BJ (cell line): ENCODE data around the gene DCAF12. TPM values are rescaled to one million over a fixed set of nuclear protein-coding genes. Genes with fewer than 3 reads are reported as not detected.
"Not testable (repeated sequence)": the region's sequence is repeated elsewhere in the genome, so short reads cannot be mapped to it uniquely, and the experiment has no call there.

Experiments used
- CTCF ChIA-PET: fragments of 350-600 bp; formaldehyde crosslinking; extraction: SDS; loops from one replicate; lab custom pipeline; 2021; ENCODE audit warnings: antibody characterized with exemption, inconsistent platforms; lab: Yijun Ruan, JAX
- POLR2A ChIA-PET: fragments of 300-600 bp; sonication (Branson Sonifier 250); formaldehyde crosslinking; extraction: SDS; loops from one replicate; lab custom pipeline; 2021; ENCODE audit warnings: antibody characterized with exemption; lab: Charles Lee
- DNase-seq: peaks from one replicate; pipeline ENCODE4 v3.0.0-alpha.2; 2011; ENCODE audit warnings: low read depth
- H3K27me3 ChIP-seq: 2 replicates; pipeline ENCODE4 v1.6.0; 2011; ENCODE audit warnings: low read length; ENCODE audit not compliant: control insufficient read depth, insufficient read depth
- H3K36me3 ChIP-seq: 2 replicates; pipeline ENCODE4 v1.5.1; 2011; ENCODE audit warnings: low read length; ENCODE audit not compliant: control insufficient read depth, insufficient read depth
- H3K4me3 ChIP-seq: 2 replicates; pipeline ENCODE4 v1.5.1; 2011; ENCODE audit warnings: low read depth, mild to moderate bottlenecking, control low read depth, low read length
- polyA plus RNA-seq: library from polyadenylated mRNA; depleted of rRNA; stranded (reverse); fragments of >200 nt; gene quantifications from 2 replicates; pipeline ENCODE4 v1.2.3, GENCODE V29; 2011
- TF ChIP-seq, protein P1 (sequence below): IDR thresholded peaks from 2 replicates; pipeline ENCODE4 v1.5.1; 2011; ENCODE audit warnings: low read depth, mild to moderate bottlenecking, control low read depth, inconsistent platforms, low read length, moderate library complexity; ENCODE audit not compliant: insufficient read depth

The DCAF12 gene
- polyA plus RNA-seq, 1 experiment, result 37.0 TPM

DNA sequence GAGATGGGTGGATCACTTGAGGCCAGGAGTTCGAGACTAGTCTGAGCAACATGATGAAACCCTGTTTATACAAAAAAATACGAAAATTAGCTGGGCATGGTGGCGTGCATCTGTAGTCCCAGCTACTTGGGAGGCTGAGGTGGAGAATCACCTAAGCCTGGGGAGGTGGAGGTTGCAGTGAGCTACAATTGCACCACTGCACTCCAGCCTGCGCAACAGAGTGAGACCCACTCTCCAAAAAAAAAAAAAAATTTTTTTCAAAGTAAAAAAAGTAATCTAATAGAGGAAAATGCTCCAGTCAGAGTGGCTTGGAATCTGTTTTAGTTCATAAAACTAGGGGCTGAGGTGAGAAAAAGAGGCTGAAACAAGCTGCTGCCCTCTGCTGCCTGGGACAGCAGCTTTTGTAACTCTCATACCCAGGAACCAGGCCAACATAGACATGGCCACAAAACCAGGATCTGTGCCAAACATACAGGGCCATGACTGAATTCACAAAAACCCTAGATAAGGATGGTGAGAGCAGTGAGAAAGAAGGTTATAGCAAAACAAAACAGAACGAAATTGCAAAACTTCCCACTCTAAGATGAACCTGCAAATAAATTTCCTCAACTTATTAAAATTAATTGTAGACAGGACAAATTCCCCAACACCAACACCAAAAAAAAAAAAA lies 13.1 kb upstream of the DCAF12 start:
- Histone ChIP-seq H3K4me3 (no peak overlapping the region), H3K36me3 (no peaks in the 10 kb centered on the region), H3K27me3 (no peaks in the 10 kb centered on the region)
- DNase-seq, result peak; percentile 55
- POLR2A ChIA-PET, result interaction anchor here (1.2 kb wide), 1 partner anchor 39 kb away, joined by 3 read pairs; the partner anchor contains the start of gene UBAP1
- CTCF ChIA-PET, result interaction anchor here (0.6 to 1.8 kb wide), 3 partner anchors 66 to 951 kb away, joined by 3 to 5 read pairs (median 5); no protein-coding TSS in a partner anchor
- TF ChIP-seq, protein P1, sequence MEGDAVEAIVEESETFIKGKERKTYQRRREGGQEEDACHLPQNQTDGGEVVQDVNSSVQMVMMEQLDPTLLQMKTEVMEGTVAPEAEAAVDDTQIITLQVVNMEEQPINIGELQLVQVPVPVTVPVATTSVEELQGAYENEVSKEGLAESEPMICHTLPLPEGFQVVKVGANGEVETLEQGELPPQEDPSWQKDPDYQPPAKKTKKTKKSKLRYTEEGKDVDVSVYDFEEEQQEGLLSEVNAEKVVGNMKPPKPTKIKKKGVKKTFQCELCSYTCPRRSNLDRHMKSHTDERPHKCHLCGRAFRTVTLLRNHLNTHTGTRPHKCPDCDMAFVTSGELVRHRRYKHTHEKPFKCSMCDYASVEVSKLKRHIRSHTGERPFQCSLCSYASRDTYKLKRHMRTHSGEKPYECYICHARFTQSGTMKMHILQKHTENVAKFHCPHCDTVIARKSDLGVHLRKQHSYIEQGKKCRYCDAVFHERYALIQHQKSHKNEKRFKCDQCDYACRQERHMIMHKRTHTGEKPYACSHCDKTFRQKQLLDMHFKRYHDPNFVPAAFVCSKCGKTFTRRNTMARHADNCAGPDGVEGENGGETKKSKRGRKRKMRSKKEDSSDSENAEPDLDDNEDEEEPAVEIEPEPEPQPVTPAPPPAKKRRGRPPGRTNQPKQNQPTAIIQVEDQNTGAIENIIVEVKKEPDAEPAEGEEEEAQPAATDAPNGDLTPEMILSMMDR, result peak; percentile 50

DNA sequence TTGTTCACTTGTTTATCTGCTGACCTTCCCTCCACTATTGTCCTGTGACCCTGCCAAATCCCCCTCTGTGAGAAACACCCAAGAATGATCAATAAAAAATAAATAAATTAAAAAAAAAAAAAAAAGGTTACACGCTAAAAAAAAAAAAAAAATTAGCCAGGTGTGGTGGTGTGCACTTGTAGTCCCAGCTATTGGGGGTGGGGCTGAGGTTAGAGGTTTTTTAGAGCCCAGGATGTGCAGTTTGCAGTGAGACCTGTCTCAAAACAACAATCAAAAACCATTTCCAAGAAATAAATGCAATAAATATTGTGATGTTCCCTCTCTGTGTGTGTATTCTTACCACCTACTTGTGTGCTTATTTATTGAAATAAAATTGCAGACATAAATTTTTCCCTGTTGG lies 12.1 kb upstream of the DCAF12 start:
- H3K36me3 ChIP-seq, H3K4me3 ChIP-seq, DNase-seq, H3K27me3 ChIP-seq, CTCF ChIA-PET, POLR2A ChIA-PET: not testable (repeated sequence)

DNA sequence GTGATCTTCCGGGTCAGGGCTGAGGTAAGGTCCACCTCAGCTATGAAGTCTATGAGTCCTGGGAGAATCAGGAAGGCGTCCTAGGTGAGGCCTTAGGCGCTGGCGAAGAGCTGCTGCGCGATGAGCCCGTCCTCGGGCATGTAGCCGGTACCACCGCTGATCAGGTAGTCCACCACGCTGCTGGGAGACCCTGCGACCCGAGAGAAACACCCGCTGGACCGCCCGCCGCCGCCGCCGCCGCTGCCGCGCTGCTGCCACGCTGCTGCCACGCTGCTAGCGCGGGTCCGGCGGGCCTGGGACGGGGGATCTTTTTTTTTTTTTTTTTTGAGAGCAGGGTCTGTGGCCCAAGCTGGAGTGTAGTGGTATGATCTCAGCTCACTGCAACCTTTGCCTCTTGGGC lies 8.0 kb upstream of the DCAF12 start:
- TF ChIP-seq, protein P1, result no peak
- no peaks in the 10 kb centered on the region for H3K36me3 ChIP-seq
- ChIA-PET POLR2A (no interaction called here), CTCF (no interaction called here)
- H3K27me3 ChIP-seq, result no peaks in the 10 kb centered on the region
- DNase-seq, result no peak
- no peak overlapping the region for H3K4me3 ChIP-seq

DNA sequence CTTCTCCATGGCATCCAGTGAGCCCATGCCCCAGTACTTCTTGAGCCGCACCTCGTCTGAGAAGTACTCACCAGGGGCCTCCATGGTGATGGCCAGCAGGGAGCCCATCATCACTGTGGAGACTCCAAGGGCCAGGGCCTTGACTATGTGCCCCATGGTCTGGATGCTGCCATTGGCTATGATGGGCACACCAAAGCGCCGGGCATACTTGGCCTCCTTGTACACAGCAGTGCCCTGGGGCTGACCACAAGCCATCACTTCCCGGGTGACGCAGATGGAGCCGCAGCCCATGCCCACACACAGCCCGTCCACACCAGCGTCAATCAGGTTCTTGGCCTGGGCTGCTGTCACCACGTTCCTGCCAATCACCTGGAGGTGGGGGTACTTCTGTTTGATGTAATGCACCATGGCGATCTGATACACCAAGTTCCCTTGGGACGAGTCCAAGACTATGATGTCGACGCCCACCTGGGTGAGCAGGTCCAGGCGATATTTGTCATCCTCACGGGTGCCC lies 7.0 kb upstream of the DCAF12 start:
- TF ChIP-seq, protein P1, result no peak
- Histone ChIP-seq H3K27me3 (no peaks in the 10 kb centered on the region), H3K4me3 (no peak overlapping the region), H3K36me3 (no peaks in the 10 kb centered on the region)
- POLR2A ChIA-PET, result no interaction called here
- CTCF ChIA-PET, result no interaction called here
- no peak for DNase-seq

DNA sequence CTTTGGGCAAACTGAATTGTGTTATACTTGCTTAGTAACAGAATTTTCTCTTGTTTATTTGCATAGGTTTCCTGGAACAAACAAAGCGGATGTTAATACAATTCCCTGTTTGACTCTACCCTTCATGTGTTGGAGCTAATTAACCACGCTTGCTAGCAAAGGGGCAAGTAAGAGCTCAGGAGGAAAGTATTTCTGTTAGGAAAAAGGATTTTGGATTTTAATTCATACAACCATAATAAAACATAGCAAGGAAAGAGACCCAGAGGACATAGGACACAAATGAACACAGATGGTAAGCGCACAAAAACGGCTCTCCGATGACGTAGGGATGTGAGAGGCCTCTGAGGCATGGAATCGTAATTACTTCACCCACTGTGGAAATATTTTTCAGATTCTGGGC lies 5.1 kb upstream of the DCAF12 start:
- Histone ChIP-seq H3K27me3 (no peaks in the 10 kb centered on the region), H3K4me3 (no peak overlapping the region), H3K36me3 (no peaks in the 10 kb centered on the region)
- TF ChIP-seq, protein P1, result no peak
- no peak for DNase-seq
- POLR2A ChIA-PET, result no interaction called here
- CTCF ChIA-PET, result no interaction called here
